CD4-positive, alpha-beta T cell treated with Interleukin-15 for 4 hours (primary cell): ENCODE data around the gene HLA-B.
"Not testable (repeated sequence)": the region's sequence is repeated elsewhere in the genome, so short reads cannot be mapped to it uniquely, and the experiment has no call there.

Source experiments
- DNase-seq: peaks from one replicate; pipeline ENCODE4 v3.0.0-alpha.2; 2020; ENCODE audit warnings: low spot score

Gene HLA-B

GRCh38 chr6:31383149-31383548 is 26.2 kb upstream of the HLA-B start:
- no peak for DNase-seq

DNA sequence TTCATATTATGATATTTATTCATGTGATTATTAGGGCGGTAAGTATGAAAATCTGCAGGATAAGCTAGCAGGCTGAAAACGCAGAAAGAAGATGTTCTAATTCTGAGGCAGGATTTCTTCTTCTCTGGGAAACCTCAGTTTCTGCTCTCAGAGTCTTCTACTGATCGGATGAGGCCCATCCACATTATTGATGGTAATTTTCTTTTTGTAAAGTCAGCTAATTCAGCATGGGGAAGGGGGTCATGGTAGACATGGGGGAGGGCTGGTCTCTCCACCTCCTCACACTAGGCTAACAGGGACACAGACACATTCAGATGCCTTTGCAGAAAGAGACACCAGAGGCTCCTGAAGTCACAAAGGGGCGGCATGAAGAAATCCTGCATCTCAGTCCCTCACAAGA is 24.7 kb upstream of the HLA-B start:
- DNase-seq = no peak

DNA sequence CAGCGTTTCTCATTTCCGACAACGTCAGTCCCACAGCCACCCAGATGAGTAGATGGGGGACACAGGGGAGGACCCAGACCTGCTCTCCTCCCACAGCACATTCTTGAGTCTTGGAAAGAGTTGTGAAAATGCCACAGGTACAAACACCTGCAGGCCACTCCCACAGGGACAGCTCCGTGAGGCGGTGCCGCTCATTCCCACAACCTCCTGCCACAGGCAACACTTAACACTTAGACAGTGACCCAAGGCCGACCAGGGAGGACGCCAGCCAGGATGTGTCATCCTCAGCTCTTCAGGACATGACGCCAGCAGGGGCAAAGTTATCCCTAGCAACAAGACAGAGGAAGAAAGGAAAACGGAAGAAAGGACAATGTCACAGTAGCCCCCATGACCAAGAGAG is 22.9 kb upstream of the HLA-B start:
- no peak for DNase-seq

DNA sequence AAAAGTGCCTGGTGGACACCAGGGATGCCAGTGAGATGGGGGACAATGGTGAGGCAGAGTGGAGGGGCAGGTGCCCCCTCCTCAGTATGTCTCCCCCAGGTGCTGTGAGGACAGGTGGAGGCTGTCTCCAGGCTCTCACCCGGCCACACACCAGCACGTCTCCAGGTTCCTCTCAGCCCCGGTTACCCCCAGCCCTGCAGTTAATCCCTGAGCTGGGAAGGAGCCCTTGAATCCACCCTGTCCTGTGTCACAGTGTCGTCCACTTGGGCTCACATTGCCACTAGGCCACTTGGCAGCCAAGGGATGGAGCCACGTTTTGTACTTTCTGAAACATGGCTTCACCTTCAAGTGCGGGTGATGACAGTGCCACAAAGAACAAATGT is 21.7 kb upstream of the HLA-B start:
- DNase-seq = no peak

- DNase-seq = no peak
Observed at GRCh38 chr6:31378062-31378720, 21.2 kb upstream of the HLA-B start.

GRCh38 chr6:31377029-31377428 is 20.1 kb upstream of the HLA-B start:
- no peak for DNase-seq

DNA sequence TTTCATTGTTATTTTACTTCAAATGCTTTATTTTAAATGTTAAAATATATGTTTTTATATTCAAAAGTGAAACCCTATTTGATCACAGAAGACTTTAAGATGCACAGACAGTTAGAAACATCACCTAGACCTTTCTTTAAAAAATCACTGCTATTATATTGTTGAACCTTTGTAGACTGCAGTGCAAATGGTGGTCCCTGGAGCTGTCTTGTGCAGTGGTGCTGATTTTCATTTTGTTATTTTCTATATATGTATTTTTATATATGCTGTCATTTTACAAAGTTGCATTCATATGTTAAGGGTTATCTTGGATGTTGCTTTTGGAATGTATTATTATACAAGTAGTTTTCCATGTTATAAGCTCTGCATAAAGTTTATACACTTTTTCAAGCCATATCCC is 18.7 kb upstream of the HLA-B start:
- no peak for DNase-seq

DNA sequence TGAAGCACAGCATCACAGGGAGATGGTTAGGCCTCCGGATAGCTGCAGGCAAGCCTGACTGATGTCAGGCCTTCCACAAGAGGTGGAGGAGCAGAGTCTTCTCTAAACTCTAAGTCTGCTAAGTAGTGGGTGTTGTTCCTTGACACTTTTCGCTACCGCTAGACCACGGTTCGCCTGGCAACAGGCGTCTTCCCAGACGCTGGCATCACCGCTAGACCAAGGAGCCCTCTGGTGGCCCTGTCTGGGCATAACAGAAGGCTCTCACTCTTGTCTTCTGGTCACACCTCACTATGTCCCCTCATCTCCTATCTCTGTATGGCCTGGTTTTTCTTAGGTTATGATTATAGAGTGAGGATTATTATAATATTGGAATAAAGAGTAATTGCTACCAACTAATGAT is 17.1 kb upstream of the HLA-B start:
- DNase-seq = not testable (repeated sequence)

GRCh38 chr6:31368461-31368860 is 11.5 kb upstream of the HLA-B start:
- DNase-seq = no peak

- DNase-seq = peak; percentile 84
Observed at GRCh38 chr6:31366693-31367470, 9.9 kb upstream of the HLA-B start.

- no peak for DNase-seq
Observed at GRCh38 chr6:31365864-31366263, 8.9 kb upstream of the HLA-B start.

DNA sequence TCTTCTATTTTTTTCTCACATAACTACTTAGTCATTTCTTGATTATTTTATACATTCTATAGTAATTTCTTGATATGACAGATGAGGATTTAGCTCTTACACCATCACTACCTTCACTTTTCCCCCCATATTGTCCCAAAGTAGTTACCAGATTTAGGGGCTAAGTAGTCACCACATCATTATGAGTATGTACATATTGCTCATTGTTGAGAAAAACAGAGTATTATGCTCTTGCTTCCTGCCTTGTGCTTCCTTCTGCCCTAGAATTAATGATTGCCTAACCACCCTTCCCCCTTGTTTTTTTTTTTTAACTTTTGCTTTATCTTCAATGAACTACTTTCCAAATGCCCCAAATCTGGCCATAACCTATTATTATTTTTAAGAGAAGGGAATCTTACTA is 6.8 kb upstream of the HLA-B start:
- no peak for DNase-seq

- DNase-seq = no peak
Observed at GRCh38 chr6:31362751-31363150, 5.8 kb upstream of the HLA-B start.

DNA sequence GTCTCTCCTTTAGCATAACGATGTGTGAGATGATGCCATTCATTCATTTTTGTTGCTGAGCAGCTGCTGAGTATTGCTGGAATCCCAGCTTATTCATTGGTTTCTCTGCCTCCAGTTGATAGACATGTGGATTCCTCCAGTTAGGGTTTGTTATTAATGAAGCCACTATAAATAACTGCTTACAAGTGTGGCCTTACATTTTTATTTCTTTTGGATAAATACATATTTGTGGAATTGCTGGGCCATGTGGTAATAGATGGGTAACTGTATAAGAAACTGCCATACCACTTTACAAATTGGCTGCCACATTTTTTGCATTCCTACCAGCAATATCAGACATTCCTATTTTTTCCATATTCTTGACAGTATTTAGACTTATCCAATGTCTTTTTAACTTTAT is 2.6 kb upstream of the HLA-B start:
- no peak for DNase-seq

DNA sequence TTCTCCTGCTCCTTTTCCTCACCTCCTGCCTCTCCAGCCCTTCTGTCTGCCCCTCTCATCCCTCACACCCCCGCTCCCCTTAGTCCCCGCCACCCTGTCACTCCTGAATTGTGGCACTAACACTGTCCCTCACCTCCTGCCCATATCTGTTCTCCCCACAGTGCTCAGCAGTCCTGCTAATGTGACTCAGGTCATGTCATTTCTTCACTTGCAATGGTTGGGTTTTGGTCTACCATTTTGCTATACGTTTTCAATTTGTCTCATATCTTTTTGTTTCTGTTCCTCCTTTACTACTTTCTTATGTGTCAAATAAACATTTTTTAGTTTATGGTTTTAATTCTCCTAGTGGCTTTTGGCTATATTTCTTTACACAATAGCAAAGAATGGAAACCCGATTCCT is 1.3 kb upstream of the HLA-B start:
- DNase-seq = no peak

- DNase-seq = no peak
Observed at GRCh38 chr6:31357886-31358285, 907 bp upstream of the HLA-B start.

- DNase-seq = peak; percentile 24
Observed at GRCh38 chr6:31356216-31356945, 598 bp downstream of the HLA-B start.

- no peak for DNase-seq
Observed at GRCh38 chr6:31355583-31355948, 1.4 kb downstream of the HLA-B start.

- DNase-seq = no peak
Observed at GRCh38 chr6:31354864-31355582, 2.0 kb downstream of the HLA-B start.

DNA sequence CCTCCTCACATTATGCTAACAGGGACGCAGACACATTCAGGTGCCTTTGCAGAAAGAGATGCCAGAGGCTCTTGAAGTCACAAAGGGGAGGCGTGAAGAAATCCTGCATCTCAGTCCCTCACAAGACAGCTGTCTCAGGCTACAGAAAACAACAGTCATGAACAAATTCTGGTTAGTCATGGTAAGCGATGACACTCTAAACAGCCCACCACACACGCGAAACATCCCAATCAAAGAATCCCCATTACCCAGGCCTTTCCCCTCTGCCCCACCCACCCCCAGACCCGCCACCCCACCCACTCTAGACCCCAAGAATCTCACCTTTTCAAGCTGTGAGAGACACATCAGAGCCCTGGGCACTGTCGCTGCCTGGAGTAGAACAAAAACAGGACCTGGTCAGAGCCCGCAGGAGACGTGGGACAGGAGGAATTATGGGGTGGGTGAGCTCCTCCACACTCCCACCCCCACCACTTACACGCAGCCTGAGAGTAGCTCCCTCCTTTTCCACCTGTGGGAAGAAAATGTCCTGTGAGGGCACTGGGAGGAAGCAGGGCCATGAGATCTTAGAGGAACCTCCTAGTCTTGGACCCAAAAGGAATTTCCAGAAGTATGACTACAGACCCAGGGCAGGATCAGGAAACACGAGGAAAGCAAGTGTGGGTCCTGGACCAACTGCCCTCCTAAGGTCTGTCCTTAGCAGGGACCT is 2.7 kb downstream of the HLA-B start:
- peak; percentile 29 for DNase-seq

GRCh38 chr6:31353384-31353945 is 3.5 kb downstream of the HLA-B start:
- DNase-seq = no peak
